Loucy (cell line): ENCODE measurements around the gene GJA3.

ENCODE experiments used
- EZH2phosphoT487 ChIP-seq: fragments of 200-600 bp; IDR thresholded peaks from 2 replicates; pipeline ENCODE4 v1.6.1; 2018; ENCODE audit warnings: antibody characterized with exemption, mild to moderate bottlenecking, moderate library complexity, borderline replicate concordance
- TF ChIP-seq, protein P1 (sequence below): fragments of 200-600 bp; sonication (generic); conservative IDR thresholded peaks from 2 replicates; pipeline ENCODE4 v1.5.1; 2014; ENCODE audit warnings: mild to moderate bottlenecking, antibody characterized with exemption, low read length

GRCh38 chr13:20165417-20166257 is 4.8 kb upstream of the GJA3 start:
- TF ChIP-seq, protein P1, sequence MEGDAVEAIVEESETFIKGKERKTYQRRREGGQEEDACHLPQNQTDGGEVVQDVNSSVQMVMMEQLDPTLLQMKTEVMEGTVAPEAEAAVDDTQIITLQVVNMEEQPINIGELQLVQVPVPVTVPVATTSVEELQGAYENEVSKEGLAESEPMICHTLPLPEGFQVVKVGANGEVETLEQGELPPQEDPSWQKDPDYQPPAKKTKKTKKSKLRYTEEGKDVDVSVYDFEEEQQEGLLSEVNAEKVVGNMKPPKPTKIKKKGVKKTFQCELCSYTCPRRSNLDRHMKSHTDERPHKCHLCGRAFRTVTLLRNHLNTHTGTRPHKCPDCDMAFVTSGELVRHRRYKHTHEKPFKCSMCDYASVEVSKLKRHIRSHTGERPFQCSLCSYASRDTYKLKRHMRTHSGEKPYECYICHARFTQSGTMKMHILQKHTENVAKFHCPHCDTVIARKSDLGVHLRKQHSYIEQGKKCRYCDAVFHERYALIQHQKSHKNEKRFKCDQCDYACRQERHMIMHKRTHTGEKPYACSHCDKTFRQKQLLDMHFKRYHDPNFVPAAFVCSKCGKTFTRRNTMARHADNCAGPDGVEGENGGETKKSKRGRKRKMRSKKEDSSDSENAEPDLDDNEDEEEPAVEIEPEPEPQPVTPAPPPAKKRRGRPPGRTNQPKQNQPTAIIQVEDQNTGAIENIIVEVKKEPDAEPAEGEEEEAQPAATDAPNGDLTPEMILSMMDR = no peak
- TF ChIP-seq EZH2phosphoT487 = no peak
